ENCODE measurements around the gene ZNF627.

Gene ZNF627

GRCh38 chr19:11639245-11639601 lies 41.9 kb downstream of the ZNF627 start:
- no peak for TF ChIP-seq CTCF (IDR thresholded peaks at IDR 0.05)
- peaks cover 5% of the 10 kb centered on the region for H3K27me3 Mint-ChIP-seq (ENCODE audit: low read depth, poor library complexity)
- peaks cover 25% of the 10 kb centered on the region for H3K36me3 Mint-ChIP-seq (ENCODE audit: low read depth)
- DNase-seq: no peak
- no peaks in the 10 kb centered on the region for H3K4me1 Mint-ChIP-seq
- no peak overlapping the region for H3K27ac Mint-ChIP-seq
- peak overlapping the region; percentile 92 for H3K4me3 Mint-ChIP-seq
- H3K9me3 Mint-ChIP-seq: peaks cover 40% of the 10 kb centered on the region

GRCh38 chr19:11639602-11640471 lies 42.6 kb downstream of the ZNF627 start:
- peaks cover 31% of the 10 kb centered on the region for H3K36me3 Mint-ChIP-seq (ENCODE audit: low read depth)
- peak; percentile 99 for DNase-seq
- H3K27ac Mint-ChIP-seq: peak overlapping the region; percentile 82
- peaks cover 40% of the 10 kb centered on the region for H3K9me3 Mint-ChIP-seq
- no peak for TF ChIP-seq CTCF (IDR thresholded peaks at IDR 0.05)
- H3K4me1 Mint-ChIP-seq: no peaks in the 10 kb centered on the region
- H3K4me3 Mint-ChIP-seq: peak overlapping the region; percentile 92
- peaks cover 5% of the 10 kb centered on the region for H3K27me3 Mint-ChIP-seq (ENCODE audit: low read depth, poor library complexity)

- Mint-ChIP-seq H3K4me3 (peak overlapping the region; percentile 30), H3K9me3 (peaks cover 45% of the 10 kb centered on the region), H3K36me3 (ENCODE audit: low read depth) (peaks cover 44% of the 10 kb centered on the region), H3K27me3 (ENCODE audit: low read depth, poor library complexity) (peaks cover 5% of the 10 kb centered on the region), H3K27ac (no peak overlapping the region), H3K4me1 (no peaks in the 10 kb centered on the region)
- DNase-seq: no peak
- no peak for TF ChIP-seq CTCF (IDR thresholded peaks at IDR 0.05)
Measured at GRCh38 chr19:11641244-11641643, 44.0 kb downstream of the ZNF627 start.

GRCh38 chr19:11642902-11643301 lies 45.6 kb downstream of the ZNF627 start:
- DNase-seq: no peak
- H3K4me1 Mint-ChIP-seq: no peaks in the 10 kb centered on the region
- H3K27ac Mint-ChIP-seq: no peak overlapping the region
- H3K4me3 Mint-ChIP-seq: no peak overlapping the region
- H3K36me3 Mint-ChIP-seq (ENCODE audit: low read depth): peaks cover 61% of the 10 kb centered on the region
- H3K9me3 Mint-ChIP-seq: peaks cover 57% of the 10 kb centered on the region
- TF ChIP-seq CTCF (IDR thresholded peaks at IDR 0.05): no peak
- H3K27me3 Mint-ChIP-seq (ENCODE audit: low read depth, poor library complexity): peaks cover 5% of the 10 kb centered on the region

GRCh38 chr19:11649941-11650340 lies 52.7 kb downstream of the ZNF627 start:
- Mint-ChIP-seq H3K4me1 (no peaks in the 10 kb centered on the region), H3K36me3 (ENCODE audit: low read depth) (peaks cover 99% of the 10 kb centered on the region), H3K27me3 (ENCODE audit: low read depth, poor library complexity) (no peaks in the 10 kb centered on the region), H3K4me3 (no peak overlapping the region), H3K27ac (no peak overlapping the region), H3K9me3 (peaks cover 96% of the 10 kb centered on the region)
- TF ChIP-seq CTCF (IDR thresholded peaks at IDR 0.05): no peak
- DNase-seq: no peak

- H3K27me3 Mint-ChIP-seq (ENCODE audit: low read depth, poor library complexity): no peaks in the 10 kb centered on the region
- no peak for TF ChIP-seq CTCF (IDR thresholded peaks at IDR 0.05)
- H3K36me3 Mint-ChIP-seq (ENCODE audit: low read depth): peaks cover 100% of the 10 kb centered on the region
- H3K4me3 Mint-ChIP-seq: no peak overlapping the region
- no peak overlapping the region for H3K27ac Mint-ChIP-seq
- no peaks in the 10 kb centered on the region for H3K4me1 Mint-ChIP-seq
- H3K9me3 Mint-ChIP-seq: peaks cover 97% of the 10 kb centered on the region
- DNase-seq: no peak
Measured at GRCh38 chr19:11651062-11651461, 53.8 kb downstream of the ZNF627 start.
